Activated CD8-positive, alpha-beta memory T cell treated with anti-CD3 and anti-CD28 coated beads for 48 hours (primary cell): Measurements from ENCODE around the gene LACRT.
A peak's percentile ranks its signal among the peaks of the same experiment; 100 is the strongest.

ENCODE experiments used
- DNase-seq, 3 experiments: peaks; one replicate each; pipeline ENCODE4 v3.0.0-alpha.2; 2020; ENCODE audit warnings: low read depth in 2 of 3, low spot score in 2 of 3

Gene LACRT

DNA sequence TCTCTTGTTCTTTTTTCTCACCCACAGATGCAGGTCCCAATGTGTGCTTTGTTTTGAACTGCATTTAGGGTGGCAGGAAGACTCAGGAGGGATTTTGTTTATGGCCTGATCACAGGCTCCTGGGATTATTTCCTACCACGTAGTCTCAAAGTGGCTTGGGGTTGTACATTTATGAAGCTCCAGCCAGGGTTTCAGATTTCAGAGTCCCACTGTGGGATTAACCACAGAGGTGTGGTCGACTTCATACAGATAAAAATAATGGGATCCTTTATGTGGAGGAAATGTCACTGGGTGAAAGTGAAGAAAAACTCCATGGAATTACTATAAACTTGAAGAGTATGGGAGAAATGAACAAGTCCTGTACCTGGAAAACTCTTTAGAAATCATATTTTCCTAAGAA is 32.0 kb downstream of the LACRT start:
- no peak for DNase-seq

DNA sequence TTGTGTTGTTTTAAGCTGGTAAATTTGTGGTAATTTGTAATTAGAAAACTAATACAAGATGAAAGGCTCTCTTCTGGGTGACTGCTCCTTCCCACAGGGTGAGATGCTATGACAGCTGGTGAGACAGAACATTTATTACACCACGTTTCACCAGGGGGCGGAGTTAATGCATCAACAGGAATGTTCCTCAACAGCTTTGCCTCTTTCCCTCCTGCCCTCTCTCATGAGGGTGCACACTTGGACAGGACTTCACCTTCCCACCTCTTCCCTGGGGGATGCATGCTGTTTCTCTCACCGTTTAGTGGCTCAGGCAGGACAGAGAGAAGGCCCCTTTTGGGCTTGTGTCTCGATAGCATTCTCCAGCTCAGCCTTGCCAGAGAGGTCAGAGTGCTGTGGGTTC is 32.9 kb downstream of the LACRT start:
- no peak for DNase-seq

DNA sequence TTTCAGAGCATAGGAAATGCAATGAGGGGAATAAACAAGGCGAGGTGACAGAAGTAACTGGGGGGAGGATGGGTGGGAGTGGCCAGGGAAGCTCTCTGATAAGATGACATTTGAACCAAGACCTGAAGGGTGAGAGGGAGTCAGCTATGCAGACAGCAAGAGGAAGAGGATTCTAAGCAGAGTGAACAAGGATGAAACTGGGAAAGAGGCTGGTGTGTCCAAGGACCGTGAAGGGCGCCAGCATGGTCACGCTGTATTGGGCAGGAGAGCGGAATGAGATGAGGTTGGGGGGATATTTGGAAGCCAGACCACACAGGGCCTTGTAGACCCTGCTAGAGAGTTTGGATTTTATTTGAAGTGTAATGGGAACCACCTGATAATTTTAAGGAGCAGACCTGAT is 35.7 kb downstream of the LACRT start:
- DNase-seq = no peak

DNA sequence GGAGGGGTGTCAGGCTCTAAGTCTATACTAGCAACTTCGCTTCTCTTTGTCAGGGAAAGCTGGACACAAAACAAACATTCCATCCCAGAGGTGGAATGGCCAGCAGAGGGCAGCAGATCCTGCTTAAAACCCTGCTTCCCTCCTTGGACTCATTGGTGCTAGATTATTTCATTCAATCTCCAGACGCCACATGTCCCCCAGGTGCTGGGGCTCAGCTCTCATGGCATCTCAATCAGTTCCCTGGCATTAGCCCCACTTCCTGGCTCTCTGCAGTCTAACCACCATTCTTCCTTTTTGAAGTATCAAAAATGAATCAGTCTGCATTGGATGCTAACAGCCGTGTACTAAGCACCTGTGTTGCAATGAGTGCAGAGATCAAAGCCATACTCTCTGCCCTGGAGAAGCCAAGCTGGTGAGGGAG is 38.2 kb downstream of the LACRT start:
- DNase-seq = peak in 2 of 3 experiments; percentile 26 to 36

DNA sequence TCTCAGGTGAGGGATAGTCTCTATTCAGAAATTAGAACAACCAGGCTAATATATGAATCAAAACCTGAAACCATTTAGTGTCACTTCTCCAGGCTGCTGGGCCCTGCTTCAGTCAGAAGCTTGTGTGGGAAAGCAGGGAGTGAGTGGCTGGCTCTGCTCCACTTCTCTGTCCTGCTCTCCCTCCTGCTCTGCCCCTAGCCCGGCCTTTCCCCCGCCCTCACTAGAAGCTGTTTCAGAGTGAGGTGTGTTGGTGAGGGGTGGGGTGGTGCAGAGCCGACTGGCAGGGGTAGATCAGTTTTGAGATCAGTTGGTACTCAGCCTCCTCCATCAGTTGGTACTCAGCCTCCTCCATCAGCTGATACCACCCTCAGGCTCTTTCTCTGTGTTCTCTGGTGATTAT is 39.2 kb downstream of the LACRT start:
- no peak for DNase-seq

DNA sequence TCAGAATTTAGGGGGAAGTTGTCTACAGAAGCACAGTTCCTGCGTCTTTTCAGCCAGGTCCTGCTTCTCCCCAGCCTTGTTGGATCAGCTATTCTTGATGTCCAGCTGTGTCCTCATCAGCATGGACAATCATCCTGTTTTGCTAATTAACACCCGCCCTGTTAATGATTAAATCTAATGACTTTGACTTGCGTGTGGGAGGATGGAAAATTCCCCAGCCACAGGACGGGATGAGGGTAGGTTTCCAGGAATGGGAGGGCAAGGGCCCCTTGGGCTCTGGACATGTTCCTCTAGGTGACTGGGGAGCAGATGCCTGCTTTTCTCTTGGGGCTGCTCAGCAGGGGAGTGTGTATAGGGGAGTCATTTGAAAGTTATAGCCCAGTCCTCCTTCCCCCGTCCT is 41.0 kb downstream of the LACRT start:
- DNase-seq = no peak

DNA sequence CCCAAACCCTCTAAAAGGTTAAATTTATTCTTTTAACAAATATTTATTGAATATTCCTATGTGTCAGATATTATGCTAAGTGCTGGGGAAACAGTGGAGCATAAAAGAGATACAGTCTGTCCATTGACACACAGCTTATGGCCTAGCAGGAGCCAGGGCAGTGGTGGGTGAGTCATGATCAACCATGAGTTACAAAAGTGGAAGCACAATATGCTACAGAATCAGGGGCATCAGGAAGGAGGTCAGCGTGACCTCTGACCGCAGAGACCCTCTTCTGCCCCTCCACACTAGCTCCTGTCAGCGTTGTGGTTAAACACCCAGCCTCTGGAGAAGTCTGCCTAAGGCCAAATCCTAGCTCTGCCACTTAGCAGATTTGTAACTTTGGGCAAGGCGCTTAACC is 41.6 kb downstream of the LACRT start:
- DNase-seq = no peak

DNA sequence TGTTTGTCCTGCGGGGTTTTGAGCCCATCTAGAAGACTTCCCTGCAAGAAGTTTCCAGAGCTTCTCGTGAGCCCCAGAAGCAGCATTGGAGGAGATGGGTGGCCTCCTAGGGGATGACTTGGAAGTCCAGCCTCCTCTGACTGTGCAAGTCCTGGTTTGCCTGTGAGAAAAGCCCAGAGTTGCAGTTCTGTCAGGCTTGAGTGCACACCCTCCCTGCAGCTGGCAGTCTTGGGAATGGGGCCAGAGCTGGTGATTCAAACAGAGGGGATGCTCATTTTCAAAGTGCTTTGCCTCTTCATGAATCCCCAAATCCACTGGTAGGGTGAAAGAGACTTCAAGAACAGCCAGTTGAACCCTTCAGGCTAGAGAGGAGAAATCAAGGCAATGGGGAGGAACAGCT is 42.4 kb downstream of the LACRT start:
- DNase-seq = no peak

DNA sequence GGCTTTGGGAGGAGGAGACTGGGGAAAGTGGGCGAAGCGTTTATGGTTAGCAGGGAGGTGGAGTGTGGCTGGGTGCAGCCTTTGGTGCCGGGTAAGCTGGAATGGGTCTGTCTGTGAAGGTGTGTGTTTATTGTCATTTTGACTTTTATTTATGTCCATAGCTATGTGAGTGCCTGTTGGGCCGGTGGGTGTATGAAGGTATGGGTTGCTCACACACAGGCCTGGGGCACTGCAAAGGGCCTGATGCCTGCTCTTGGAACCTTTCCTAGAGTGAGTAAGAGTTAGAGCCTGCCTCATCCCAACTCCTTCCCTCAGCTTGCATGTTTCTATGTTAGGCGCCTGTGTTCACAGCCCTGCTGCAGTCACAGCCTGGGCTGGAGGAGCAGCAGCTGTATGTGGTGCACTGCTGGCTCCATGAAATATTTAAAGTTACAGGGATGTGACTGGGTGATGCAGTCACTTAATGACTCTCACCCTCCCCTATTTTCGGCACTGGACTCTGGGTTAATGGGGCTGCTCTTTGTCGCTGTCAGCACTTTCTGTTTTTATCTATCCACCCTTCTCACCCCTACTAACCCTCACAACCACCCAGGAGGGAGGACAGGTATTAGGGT is 43.6 kb downstream of the LACRT start:
- no peak for DNase-seq

DNA sequence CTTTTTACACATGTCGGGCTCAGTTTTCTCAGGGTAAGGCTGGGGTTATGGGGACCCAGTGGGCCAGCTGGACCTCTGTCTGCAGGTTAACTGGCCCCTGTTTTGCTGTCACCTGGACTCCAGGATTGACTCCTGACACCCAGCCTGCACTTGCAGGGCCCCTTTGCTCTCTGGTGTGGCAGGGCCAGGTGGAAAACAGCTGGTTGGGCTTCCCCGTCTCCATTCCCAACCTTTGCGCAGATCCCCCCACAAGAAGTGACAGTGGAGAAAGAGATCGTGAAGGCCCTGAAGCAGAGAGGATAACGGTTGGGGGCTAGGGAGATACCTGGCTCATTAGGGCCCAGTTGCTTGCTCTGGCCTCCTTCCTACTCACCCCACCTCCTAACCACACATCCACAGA is 44.7 kb downstream of the LACRT start:
- DNase-seq = no peak

DNA sequence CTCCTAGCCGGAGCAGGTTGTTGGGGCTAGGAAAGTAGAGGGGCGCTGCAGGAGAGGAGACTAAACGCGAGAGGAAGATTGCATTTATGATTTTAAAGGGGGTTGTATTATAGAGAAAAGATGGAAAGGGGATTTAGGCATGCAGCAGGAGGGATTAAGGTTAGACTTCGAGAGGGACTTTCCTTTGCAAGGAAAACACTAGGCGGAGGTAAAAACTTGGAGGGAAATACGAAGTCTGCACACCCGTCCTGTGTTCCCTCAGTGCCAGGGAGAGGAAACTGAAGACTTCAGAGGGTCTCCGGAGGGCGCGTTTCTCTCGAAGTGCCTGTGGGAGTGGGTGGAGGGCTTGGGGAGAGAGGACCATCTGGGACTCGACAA is 45.8 kb downstream of the LACRT start:
- no peak for DNase-seq

DNA sequence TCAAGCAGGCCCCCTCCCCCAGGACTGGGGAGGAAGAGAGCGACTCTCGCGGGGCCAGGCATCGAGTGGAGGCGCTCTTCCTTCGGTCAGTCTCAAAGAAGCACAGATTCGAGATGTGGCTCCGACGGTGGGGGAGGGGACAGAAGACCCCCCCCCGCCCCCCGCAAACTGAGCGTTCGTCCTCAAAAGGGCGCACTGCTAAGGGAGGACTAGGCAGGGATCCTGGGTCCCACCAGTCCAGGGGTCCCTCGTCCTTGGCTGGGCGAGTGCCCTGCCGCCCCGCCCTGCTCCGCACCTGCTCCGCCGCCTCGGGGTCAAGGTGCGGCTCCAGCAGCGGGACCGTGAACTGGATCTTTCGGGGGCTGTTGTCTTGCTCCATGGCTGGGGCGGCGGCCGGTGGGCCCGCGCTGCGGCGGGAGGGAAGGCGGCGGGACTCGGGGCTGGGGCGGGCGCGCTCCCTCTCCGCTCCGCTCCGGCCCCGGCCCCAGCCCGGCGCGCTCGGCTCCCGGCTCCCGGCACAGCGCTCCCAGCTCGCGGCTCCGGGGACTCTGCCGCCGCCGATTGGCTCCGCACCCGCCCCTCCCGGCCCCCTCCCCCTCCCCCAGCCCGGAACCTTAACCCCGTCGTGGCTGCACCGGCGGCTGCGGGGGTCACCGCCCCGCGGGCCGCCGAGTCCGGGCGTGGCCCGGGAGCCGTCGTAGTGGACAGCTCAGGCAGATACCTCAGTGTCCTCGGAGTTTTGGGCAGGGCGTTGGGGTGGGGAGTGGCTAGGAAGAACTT is 46.4 kb downstream of the LACRT start, which contains the start of gene PPP1R1A:
Gene PPP1R1A, minus strand, starts transcription at position 550 of the 780 bp plus-strand sequence. Its CDS starts 171 bp downstream, at position 379.
- DNase-seq = no peak

DNA sequence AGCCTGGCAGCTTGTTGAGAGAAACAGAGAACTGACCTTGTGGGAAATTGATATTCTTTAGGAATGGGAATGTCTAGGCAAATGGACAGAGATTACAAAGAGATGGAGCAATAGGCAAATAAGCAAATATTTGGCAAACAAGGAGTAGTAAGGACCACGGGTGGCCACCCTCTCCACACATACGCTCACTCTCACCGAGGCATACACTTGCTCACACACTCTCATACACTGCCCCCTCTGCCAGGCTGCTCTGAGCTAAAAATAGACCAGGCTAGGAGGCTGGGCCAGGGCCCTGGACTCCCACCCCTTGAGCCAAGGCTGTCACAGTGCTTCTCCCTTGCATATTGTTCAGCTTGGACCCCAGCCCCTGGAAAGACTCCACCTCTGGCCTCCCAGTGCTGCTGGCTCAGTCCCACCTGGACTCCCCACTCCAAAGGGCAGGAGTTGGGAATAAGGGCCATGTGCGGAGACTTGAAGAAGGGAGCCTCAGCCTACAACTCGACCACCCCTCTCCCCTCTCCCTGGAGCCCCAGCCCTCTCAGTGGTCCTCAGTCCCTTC is 47.3 kb downstream of the LACRT start:
- DNase-seq = no peak

DNA sequence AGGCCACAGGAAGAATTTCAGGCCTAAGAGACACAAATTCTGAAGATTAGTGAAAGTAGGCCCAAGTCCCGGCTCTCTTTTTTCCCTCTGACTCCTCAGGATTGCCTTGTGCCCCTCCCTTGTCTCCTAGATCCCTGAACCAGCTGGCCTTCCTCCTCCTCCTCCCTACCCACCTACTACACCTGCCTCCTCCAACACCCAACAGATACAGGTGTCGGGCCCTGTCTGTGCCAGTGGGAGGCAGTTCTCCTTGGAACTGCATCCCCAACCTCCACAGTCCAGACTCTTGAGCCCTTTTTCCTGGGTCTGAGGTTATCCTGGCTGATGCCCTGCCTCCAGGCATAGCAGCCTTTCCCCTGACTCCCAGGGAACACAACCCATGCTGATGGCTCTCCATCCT is 48.1 kb downstream of the LACRT start:
- DNase-seq = no peak

DNA sequence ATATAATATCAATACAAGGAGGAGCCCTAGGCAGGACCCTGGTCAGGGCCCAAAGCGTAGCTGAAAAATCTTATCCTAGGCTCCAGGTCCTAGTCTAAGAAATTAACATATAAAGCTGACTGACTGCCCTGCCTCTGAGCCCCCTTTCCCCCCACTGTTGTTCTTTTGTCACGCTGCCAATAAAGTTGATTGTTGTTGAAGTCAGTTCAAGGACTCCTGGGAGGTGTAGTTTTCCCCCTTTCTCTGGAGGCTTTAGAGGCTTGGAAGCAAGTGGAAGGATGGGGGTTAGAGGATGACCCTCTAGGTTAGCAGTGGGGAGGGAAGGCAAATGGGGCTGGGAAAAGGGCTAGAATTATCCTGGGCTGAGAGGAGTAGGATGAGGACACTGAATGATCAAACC is 49.5 kb downstream of the LACRT start:
- no peak for DNase-seq

DNA sequence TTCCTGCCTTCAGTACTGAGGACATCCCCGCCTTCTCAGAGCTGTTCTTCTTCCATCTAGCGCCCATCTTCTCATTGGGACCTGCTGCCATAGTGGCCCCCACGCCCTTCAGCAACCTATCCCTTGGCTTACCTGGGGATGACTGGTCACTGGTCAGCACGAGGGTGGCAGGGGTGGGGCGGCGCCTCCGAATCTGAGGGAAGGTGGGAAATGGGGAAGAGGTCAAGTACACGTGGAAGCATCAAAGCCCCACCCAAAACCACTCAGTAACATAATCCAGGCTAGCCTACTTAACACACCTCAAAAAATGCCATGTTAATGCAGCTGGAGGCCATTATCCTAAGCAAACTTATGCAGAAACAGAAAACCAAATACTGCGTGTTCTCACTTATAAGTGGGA is 50.6 kb downstream of the LACRT start:
- no peak for DNase-seq

DNA sequence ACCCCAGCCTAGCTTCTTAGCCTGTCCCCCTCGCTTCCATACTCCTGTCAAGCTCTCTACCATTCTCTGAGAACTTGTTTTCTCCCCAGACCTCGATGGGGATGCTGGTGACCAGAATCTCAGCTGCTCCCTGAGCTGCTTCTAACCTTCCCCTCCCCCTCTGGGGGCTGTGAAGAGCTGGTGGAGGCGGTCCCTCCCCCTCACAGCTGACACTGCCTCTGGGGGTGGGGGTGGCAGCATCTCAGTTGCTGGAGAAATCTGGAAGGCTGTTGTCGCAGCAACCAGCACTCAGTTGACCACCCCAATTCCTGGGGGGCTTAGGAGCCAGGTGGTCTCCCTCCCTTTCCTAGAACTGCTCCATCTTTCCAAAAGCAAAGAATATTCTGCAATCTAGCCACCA is 51.0 kb downstream of the LACRT start:
- no peak for DNase-seq

DNA sequence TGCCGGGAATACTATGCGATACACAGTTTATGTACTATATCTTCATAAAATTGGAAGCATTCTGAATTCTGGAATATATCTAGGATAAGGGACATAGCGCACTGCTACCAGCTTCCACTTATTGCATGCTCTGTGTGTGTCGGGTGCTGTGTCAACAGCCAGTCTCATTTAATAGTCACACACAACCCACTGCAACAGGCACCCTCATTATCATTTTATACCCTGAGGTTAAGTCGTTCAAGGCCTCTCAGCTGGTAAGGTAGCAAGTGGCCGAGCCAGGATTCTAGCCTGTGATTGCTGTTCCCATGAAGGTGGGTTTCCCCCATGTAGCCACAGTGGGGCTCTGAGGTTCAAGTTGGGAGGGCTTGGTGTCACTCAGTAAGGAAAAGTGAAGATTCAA is 53.3 kb downstream of the LACRT start:
- DNase-seq = no peak
